Astrocyte (in vitro differentiated cells and primary cell): ENCODE data around the gene LMTK2. TPM values are rescaled to one million over a fixed set of nuclear protein-coding genes. Genes with fewer than 3 reads are reported as not detected.
A peak's percentile ranks its signal among the peaks of the same experiment; 100 is the strongest.

Experiments used
- DNase-seq: peaks from one replicate; pipeline ENCODE4 v3.0.0-alpha.2; 2010; ENCODE audit warnings: low read depth
- FAIRE-seq: peaks from 2 replicates; lab custom pipeline; 2011; peaks lifted over from hg19 to GRCh38; lab: Jason Lieb, UNC
- H2AFZ ChIP-seq: 2 replicates; pipeline ENCODE4 v1.6.0; 2012; ENCODE audit warnings: low read depth, low read length, inconsistent platforms
- H3K27ac ChIP-seq: 2 replicates; pipeline ENCODE4 v1.5.1; 2011; ENCODE audit warnings: low read depth, low read length, inconsistent platforms
- H3K27me3 ChIP-seq: 2 replicates; pipeline ENCODE4 v1.6.0; 2011; ENCODE audit warnings: low read length, inconsistent platforms; ENCODE audit not compliant: insufficient read depth
- H3K36me3 ChIP-seq: 2 replicates; pipeline ENCODE4 v1.5.1; 2011; ENCODE audit warnings: low read length, inconsistent platforms; ENCODE audit not compliant: insufficient read depth
- H3K4me1 ChIP-seq: 2 replicates; pipeline ENCODE4 v1.5.1; 2011; ENCODE audit warnings: low read length, inconsistent platforms; ENCODE audit not compliant: insufficient read depth
- H3K4me2 ChIP-seq: 2 replicates; pipeline ENCODE4 v1.6.0; 2012; ENCODE audit warnings: low read length, inconsistent platforms
- H3K4me3 ChIP-seq: 2 replicates; pipeline ENCODE4 v1.5.1; 2011; ENCODE audit warnings: low read depth, mild to moderate bottlenecking, low read length, inconsistent platforms; ENCODE audit not compliant: insufficient read depth
- H3K79me2 ChIP-seq: 2 replicates; pipeline ENCODE4 v1.6.0; 2012; ENCODE audit warnings: mild to moderate bottlenecking, low read length, inconsistent platforms; ENCODE audit not compliant: insufficient read depth
- H3K9ac ChIP-seq: 2 replicates; pipeline ENCODE4 v1.6.0; 2012; ENCODE audit warnings: mild to moderate bottlenecking, low read length, inconsistent platforms
- H3K9me3 ChIP-seq: 2 replicates; pipeline ENCODE4 v1.5.1; 2012; ENCODE audit warnings: low read depth, mild to moderate bottlenecking, low read length, inconsistent platforms; ENCODE audit not compliant: insufficient read depth
- H4K20me1 ChIP-seq: 2 replicates; pipeline ENCODE4 v1.6.0; 2012; ENCODE audit warnings: low read length, inconsistent platforms; ENCODE audit not compliant: insufficient read depth
- H3K27ac Mint-ChIP-seq: one replicate; pipeline ENCODE4 v1.8.0; 2021; ENCODE audit warnings: mild to moderate bottlenecking, mixed read lengths; ENCODE audit not compliant: unreplicated experiment
- H3K27me3 Mint-ChIP-seq: one replicate; pipeline ENCODE4 v1.8.0; 2021; ENCODE audit warnings: low read depth, mixed read lengths; ENCODE audit not compliant: unreplicated experiment
- H3K36me3 Mint-ChIP-seq: one replicate; pipeline ENCODE4 v1.8.0; 2021; ENCODE audit warnings: low read depth, mixed read lengths; ENCODE audit not compliant: unreplicated experiment
- H3K4me1 Mint-ChIP-seq: one replicate; pipeline ENCODE4 v1.8.0; 2021; ENCODE audit warnings: low read depth, mixed read lengths; ENCODE audit not compliant: unreplicated experiment
- H3K4me3 Mint-ChIP-seq: one replicate; pipeline ENCODE4 v1.8.0; 2021; ENCODE audit warnings: mild to moderate bottlenecking, moderate library complexity, mixed read lengths; ENCODE audit not compliant: unreplicated experiment
- H3K9me3 Mint-ChIP-seq: one replicate; pipeline ENCODE4 v1.8.0; 2021; ENCODE audit warnings: mild to moderate bottlenecking, mixed read lengths; ENCODE audit not compliant: unreplicated experiment
- CTCF ChIP-seq: IDR thresholded peaks from 2 replicates; pipeline ENCODE4 v1.5.1; 2011; ENCODE audit warnings: low read depth, mild to moderate bottlenecking, inconsistent platforms, low read length, moderate library complexity; ENCODE audit not compliant: insufficient read depth
- EZH2 ChIP-seq: IDR thresholded peaks from 2 replicates; pipeline ENCODE4 v1.6.1; 2012; ENCODE audit warnings: mild to moderate bottlenecking, low read length, inconsistent platforms; ENCODE audit not compliant: insufficient read depth
- total RNA-seq: library from RNA; stranded (reverse); gene quantifications from 2 replicates; pipeline ENCODE4 v1.2.1, GENCODE V29; 2021

The LMTK2 gene
- total RNA-seq, 1 donor from 2014 or later: 15.2 TPM

DNA sequence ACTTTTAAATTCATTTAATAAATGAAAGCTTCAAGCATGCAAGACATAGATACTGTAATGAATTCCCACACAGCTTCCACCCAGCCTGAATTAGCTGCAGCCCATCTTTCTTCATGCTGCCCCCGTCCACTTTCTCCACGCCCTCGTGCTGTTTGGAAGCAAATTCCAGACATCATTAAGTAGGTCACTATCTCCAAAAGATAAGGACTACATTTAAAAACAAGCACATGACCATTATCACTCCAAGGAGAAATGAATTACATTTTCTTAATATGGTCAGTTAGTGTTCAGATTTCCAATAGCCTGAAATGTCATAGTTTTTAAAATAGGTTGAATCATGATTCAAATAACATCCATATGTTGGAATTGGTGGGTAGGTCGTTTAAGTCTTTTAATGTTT, 24.3 kb downstream of the LMTK2 start:
- DNase-seq (peak; percentile 10), FAIRE-seq (no peak)
- H3K4me2 ChIP-seq: peak overlapping the region; percentile 84
- Mint-ChIP-seq H3K36me3 (no peaks in the 10 kb centered on the region), H3K27ac (no peak overlapping the region), H3K4me3 (no peak overlapping the region), H3K4me1 (peaks cover 43% of the 10 kb centered on the region), H3K9me3 (no peaks in the 10 kb centered on the region), H3K27me3 (no peaks in the 10 kb centered on the region)
- H3K27ac ChIP-seq: no peak overlapping the region
- no peak overlapping the region for H3K4me3 ChIP-seq
- H3K4me1 ChIP-seq: peaks cover 21% of the 10 kb centered on the region
- no peak for TF ChIP-seq CTCF
- TF ChIP-seq EZH2: no peak
- no peaks in the 10 kb centered on the region for H3K9me3 ChIP-seq
- H3K27me3 ChIP-seq: no peaks in the 10 kb centered on the region
- no peaks in the 10 kb centered on the region for H3K36me3 ChIP-seq
- no peak overlapping the region for H3K9ac ChIP-seq
- H4K20me1 ChIP-seq: peaks cover 57% of the 10 kb centered on the region
- H2AFZ ChIP-seq: no peak overlapping the region
- H3K79me2 ChIP-seq: peaks cover 21% of the 10 kb centered on the region

DNA sequence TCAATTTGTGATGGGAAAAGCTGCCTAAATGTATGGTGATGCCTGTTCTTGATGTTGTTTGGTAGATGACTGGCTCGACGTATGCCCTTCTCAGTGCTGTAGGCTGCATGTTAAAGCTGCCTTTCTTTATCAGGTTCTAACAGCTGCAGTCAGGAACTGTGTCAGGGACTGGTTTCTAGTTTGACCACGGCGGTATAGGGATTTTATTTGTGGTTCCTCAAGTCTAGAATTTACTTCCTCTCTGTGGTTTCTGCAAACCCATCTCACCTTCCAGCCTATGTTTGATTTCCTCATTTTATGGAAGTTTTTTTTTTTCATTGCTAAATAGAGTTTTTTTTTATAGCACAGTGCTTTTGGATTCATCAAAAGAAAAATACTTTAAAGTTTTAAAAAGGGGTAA, 26.5 kb downstream of the LMTK2 start:
- Histone ChIP-seq H3K4me3 (no peak overlapping the region), H3K4me2 (no peak overlapping the region), H3K27me3 (no peaks in the 10 kb centered on the region), H3K4me1 (peaks cover 21% of the 10 kb centered on the region), H3K27ac (no peak overlapping the region), H4K20me1 (peaks cover 58% of the 10 kb centered on the region), H3K36me3 (no peaks in the 10 kb centered on the region), H3K79me2 (peaks cover 13% of the 10 kb centered on the region), H3K9ac (no peak overlapping the region), H3K9me3 (no peaks in the 10 kb centered on the region), H2AFZ (no peak overlapping the region)
- H3K4me1 Mint-ChIP-seq: peaks cover 31% of the 10 kb centered on the region
- TF ChIP-seq CTCF (no peak), EZH2 (no peak)
- H3K27ac Mint-ChIP-seq: peak overlapping the region; percentile 5
- H3K27me3 Mint-ChIP-seq: no peaks in the 10 kb centered on the region
- peaks cover 2% of the 10 kb centered on the region for H3K36me3 Mint-ChIP-seq
- H3K4me3 Mint-ChIP-seq: no peak overlapping the region
- DNase-seq (peak; percentile 14), FAIRE-seq (no peak)
- no peaks in the 10 kb centered on the region for H3K9me3 Mint-ChIP-seq

- Histone ChIP-seq H3K36me3 (peaks cover 3% of the 10 kb centered on the region), H3K9ac (no peak overlapping the region), H2AFZ (no peak overlapping the region), H3K9me3 (no peaks in the 10 kb centered on the region), H3K4me2 (no peak overlapping the region), H3K27ac (no peak overlapping the region), H3K79me2 (peaks cover 8% of the 10 kb centered on the region), H4K20me1 (peaks cover 54% of the 10 kb centered on the region), H3K4me1 (peaks cover 21% of the 10 kb centered on the region), H3K27me3 (no peaks in the 10 kb centered on the region), H3K4me3 (no peak overlapping the region)
- Mint-ChIP-seq H3K36me3 (peaks cover 2% of the 10 kb centered on the region), H3K27ac (no peak overlapping the region), H3K9me3 (no peaks in the 10 kb centered on the region), H3K4me3 (no peak overlapping the region), H3K27me3 (no peaks in the 10 kb centered on the region), H3K4me1 (peaks cover 31% of the 10 kb centered on the region)
- FAIRE-seq (no peak), DNase-seq (peak; percentile 27)
- TF ChIP-seq CTCF (no peak), EZH2 (no peak)
Observed at GRCh38 chr7:98133621-98134303, 27.1 kb downstream of the LMTK2 start.
